Measurements from ENCODE around the gene GLB1L3.
"Not testable (repeated sequence)": the region's sequence is repeated elsewhere in the genome, so short reads cannot be mapped to it uniquely, and the experiment has no call there.

GLB1L3 gene

DNA sequence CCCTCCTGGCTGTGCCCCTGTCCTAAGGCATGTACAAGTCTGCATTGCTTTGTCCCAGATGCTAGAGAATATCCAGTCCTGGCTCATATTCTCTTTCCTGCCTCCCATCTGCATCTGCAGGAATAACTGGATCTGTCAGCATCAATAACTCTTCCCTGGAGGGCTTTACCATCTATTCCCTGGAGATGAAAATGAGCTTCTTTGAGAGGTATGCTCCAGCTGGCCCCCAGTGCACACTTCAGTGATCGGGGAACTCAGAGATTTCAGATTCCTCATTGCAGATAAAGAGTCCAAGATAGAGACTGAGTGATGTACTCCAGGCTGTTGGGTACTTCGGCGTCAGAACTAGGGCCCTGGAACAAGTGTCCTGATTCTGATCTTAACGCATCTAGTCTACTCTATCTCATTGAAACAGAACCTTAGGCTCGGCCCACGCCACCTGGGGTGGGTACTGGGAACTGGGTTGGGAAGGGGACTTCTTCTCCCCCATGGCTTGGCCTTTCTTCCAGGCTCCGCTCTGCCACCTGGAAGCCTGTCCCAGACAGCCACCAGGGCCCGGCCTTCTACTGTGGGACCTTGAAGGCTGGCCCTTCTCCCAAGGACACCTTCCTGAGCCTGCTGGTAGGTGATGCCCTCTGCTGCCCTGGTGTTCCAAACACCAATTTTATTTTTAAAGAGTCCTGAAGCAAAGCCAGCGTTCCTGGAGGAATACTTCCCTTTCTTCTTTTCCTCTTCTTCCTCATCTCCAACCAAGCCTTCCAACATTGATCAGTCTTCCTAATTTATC lies 37.8 kb downstream of the GLB1L3 start:
- DNase-seq (ENCODE audit: low read depth): no peak

DNA sequence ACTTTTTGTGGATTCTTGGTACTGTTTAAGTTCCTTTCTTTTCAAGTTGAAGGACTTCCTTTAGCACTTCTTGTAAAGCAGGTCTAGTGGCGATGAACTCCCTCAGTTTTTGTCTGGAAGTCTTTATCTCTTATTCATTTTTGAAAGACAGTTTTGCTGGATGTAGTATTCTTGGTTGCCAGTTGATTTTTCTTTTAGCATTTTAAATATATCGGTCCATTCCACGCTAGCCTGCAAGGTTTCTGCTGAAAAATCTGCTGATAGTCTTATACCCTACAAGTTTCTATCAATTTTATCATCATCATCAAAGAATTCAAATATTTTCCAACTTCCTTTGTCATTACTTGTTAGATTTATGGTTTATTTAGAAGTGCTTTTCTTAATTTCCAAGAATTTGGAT lies 40.9 kb downstream of the GLB1L3 start:
- no peak for DNase-seq (ENCODE audit: low read depth)

DNA sequence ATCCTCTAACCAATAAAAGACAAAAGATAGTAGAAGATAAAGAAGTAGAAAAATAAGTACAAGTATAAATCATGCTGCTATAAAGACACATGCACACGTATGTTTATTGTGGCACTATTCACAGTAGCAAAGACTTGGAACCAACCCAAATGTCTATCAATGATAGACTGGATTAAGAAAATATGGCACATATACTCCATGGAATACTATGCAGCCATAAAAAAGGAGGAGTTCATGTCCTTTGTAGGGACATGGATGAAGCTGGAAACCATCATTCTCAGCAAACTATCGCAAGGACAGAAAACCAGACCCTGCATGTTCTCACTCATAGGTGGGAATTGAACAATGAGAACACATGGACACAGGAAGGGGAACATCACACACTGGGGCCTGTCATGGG lies 45.2 kb downstream of the GLB1L3 start:
- DNase-seq (ENCODE audit: low read depth): not testable (repeated sequence)

DNA sequence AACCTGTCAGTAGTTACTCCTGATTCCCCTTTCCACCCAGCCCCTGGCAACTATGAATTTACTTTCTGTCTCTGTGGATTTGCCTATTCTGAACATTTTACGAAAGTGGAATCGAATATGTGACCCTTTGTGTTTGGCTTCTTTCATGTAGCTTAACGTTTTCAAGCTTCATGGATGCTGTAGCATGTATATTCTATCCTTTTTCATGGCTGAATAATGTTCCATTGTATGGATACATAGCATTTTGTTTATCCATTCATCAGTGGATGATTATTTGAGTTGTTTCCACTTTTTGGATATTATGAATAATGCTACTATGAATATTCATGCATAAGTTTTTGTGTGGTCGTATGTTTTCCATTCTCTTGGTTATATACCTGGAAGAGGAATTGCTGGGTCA lies 46.4 kb downstream of the GLB1L3 start:
- no peak for DNase-seq (ENCODE audit: low read depth)

DNA sequence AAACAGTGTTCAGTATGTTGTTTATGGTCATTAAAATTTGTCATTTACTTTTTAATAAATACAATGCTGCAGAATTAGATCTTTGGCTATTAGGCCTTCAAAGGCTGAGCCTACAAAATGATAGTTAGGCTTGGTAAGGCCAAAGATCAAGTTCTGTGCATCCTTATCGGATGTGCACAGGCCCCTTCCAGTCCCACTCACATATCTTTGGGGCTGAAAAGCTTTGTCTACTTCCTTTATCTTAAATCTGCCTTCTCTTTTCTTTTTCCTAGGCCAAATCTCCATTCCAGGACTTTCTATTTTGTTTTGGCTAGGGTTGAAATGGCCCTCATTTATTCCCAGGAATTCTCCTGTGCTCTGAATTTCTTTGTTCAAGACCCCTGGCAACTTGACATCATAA lies 52.3 kb downstream of the GLB1L3 start:
- DNase-seq (ENCODE audit: low read depth): no peak

DNA sequence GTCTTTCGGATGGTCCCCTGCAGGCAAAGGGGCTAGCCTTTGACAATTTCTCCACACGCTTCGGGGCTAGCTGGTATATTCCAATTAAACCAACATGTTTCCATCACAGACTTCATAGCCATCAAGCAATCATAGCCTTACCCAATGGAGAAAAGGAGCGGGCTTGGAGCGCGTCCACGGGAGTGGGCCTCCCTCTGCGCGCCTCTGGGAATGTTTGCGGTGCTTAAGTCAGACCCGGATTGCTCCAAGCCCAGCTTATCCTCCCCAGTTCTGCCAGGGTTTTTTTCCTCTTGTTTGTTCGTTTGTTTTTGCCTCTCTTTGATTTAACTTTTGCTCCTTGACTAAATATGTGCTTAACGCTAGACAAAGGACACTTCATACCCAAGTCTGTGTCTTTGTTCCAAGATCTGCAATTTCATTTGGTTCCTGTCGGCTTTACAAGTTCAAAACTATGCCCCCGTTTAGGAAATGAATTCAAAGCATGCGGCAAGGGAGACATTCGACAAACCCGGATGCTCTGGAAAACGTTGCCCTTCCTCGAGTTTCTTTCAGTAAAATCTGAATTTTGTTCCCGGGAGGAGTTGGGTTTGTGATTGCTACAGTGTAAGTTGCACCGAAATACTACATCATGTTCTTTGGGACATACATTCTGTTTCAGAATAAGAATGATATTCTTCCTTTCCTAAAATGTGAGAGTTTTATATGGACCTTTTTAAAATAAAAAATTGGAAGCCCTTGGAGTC lies 54.6 kb downstream of the GLB1L3 start:
- DNase-seq (ENCODE audit: low read depth): no peak

DNA sequence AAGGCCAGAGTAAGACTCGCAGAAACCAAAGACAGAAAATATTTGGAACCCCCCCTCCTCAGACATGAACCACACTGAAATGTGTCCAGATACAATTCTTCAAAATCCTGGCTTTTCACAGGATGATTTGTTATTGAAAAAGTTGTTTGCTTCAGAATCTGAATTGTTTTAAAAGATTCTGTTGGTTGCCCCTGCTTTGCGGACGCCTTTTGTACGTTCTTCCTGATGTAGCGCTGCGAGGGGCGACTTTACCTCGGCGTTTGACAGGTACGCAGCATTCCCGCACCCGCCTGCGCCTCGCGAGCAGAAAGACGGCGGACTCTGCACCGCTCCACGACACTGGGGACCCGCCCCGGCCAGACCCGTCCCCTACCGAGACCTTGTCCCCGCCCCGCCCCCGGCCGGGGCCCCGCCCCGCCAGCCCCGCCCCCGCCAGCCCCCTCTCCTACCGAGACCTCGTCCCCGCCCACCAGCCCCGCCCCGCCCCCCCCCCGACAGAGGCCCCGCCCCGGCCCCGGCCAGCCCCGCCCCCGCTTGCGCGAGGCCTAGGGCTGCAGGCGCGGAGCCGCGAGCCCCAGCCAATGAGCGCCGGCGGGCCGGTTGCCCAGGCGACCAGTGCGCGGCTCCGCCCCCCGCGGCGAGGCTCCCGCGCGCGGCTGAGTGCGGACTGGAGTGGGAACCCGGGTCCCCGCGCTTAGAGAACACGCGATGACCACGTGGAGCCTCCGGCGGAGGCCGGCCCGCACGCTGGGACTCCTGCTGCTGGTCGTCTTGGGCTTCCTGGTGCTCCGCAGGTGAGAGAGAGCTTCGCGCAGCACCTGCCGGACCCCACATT lies 55.4 kb downstream of the GLB1L3 start, which contains the start of gene GLB1L2:
GLB1L2 (plus strand) TSS at position 635 of the 835 bp plus-strand sequence; CDS start at position 709, 74 bp downstream.
- DNase-seq (ENCODE audit: low read depth): peak; percentile 57

DNA sequence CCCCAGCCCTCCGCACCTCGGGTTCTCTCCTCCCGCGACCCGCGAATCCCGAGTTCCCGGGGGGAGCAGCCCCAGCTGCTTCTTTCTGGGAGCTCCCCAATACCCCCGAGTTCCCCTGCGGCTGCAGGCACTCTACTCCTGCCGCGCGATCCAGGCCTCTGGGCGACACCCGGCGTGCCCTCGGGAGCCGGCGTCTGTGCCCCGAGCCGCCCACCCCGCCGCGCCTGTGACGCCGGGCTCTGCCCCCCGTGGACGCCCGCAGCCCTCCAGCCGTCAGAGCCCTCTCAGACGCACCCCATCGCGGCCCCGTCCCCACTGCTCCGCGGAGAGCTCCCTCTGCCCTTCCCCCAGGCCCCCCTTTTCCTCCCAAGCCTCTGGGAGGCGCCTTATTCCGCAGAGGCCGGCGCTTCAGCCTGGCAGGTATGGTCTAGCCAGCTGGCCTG lies 56.0 kb downstream of the GLB1L3 start:
- DNase-seq (ENCODE audit: low read depth): no peak

DNA sequence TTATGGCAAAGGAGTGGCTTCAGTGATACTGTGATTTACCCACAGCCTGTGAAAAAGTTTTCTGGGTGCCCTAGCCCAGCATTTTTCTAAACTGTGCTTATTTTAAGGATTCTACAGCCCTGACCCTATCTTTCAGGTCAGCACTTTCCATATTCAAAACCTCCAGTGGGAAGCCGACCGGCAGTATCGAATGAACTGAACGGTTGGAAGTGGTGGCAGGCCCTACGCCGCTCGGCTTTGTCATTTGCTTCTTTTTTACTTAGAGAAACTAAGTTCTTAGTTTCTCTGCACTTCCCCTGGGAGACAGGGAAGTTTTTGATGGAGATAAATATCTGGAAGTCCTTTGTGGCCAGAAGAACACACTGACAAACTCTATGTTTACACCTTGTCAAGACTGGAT lies 56.6 kb downstream of the GLB1L3 start:
- DNase-seq (ENCODE audit: low read depth): no peak

DNA sequence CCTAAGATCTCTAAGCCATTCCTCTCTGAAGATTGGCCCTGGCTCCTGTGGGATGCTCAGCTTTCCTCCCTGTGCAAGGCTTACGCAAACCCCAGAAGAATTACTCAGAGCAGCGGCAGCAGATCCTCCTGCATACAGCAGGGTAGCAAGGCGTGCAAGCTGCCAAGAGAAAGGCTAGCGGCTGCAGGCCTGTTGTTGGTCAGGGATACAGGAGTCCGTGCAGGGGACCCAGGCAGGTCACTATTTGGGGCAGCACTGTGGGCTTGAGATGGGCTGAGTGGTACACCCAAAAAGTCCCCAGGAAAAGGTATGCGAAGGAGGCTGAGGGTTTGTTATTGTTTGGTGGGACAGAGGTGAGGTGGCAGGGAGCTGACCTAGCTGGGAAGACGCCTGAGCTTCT lies 57.1 kb downstream of the GLB1L3 start:
- DNase-seq (ENCODE audit: low read depth): no peak

DNA sequence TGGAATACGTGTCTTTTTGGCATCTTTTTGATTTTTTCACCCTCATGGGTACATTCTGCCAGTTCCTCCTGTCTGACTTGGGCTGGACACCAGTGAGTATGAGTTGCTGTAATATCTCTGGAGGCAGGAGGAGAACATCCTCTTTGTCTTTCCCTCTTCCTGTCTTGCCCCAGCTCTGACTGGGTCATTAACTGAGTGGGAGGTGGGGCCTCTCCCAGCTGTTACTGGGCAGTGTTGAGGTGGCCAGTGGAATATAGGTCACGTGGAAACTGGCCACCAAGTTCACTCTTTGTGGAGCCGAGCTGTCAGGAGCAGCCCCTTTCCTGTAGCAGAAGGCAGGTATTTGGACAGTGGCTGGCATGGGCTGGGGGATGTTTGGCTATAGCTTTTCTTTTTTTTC lies 57.8 kb downstream of the GLB1L3 start:
- DNase-seq (ENCODE audit: low read depth): no peak

DNA sequence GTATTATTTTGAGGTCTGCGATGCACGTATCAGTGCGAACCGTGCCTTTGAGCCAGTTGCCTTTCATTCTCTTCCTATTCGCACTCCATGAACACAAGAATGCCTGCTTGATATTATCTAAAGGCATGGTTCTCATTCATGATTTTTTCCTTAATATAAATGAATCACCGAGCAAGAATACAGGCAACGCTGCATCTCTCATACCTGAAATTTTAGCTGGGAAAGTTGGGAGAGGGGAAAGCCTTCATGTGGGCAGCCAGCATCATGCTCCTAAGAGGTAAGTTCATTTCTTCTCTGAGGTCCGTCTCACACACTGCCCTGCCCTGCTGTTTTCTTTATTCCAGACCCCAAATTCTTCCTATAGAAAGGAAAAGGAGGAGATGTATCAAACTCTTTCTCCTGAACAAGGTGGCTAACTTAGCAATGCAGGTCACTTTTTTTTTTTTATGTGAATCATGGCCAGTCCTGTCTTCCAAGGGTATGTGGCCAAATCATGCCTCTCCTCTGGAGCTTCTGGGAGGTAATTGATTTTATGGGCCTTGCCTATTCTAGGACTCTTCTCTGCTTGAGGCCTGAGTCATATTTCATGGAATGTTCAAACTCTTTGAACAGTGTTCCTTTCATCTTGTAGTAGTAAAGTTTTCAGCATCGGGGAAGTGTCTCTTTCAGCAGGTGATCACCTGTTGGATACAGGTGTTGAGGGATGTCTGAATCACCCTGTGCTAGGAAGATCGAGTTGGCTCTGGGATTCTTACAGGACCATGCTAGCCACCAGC lies 58.8 kb downstream of the GLB1L3 start:
- no peak for DNase-seq (ENCODE audit: low read depth)

DNA sequence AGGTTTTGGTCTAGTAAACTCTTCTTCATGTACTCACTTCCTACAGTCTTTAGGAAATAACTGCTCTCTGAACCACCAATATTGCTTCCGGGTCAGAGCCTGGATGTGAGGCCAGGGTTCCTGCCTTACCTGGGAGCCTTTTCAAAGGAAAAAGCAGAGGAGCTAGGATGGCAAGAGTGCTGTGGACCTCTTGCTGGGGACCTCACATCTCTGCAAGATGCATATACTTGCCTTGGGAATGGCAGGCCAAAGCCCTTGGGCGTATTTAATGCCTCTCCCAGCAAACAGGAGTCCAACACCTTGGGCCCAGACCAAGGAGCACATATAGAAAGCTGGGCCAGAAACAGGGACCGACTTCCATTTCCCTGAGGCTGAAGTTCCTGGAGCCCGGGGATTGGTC lies 60.9 kb downstream of the GLB1L3 start:
- no peak for DNase-seq (ENCODE audit: low read depth)

DNA sequence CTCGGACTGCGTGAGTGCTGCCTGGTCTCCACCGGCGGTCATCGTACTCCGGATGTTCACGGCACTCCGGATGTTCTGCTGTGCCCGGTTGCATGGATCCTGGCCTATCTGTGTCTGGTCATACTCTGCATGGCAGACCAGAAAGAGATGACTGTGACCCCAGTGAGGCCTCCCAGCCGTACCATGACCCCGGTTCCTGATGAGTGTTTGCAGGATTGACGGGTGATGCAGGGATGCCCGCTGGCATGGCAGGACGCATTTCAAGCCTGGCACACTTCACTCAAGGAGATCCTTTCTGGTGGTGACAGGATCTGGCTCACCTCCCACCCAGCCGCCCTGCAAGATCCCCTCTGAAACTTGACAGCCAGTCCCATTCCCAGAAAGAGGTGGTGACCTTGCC lies 61.9 kb downstream of the GLB1L3 start:
- DNase-seq (ENCODE audit: low read depth): no peak

DNA sequence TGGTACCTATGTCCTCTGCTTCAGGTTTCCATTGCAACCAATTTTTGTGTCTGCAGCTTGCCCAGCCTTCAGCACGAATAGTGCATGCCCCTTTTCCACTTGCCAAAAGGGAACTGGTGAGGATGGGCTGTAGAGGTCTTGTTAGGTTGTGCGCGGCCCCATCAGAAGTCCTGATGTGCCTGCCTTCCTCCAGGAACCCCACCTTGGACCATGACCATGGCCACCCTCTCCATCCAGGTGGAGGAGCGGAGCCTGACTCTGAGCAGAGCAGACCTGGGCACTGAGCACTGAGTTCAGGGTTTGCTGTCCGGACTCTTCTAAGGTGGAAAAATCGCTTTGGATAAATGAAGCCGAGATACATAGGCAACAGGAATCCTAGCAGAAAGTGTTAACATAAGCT lies 62.5 kb downstream of the GLB1L3 start:
- no peak for DNase-seq (ENCODE audit: low read depth)

DNA sequence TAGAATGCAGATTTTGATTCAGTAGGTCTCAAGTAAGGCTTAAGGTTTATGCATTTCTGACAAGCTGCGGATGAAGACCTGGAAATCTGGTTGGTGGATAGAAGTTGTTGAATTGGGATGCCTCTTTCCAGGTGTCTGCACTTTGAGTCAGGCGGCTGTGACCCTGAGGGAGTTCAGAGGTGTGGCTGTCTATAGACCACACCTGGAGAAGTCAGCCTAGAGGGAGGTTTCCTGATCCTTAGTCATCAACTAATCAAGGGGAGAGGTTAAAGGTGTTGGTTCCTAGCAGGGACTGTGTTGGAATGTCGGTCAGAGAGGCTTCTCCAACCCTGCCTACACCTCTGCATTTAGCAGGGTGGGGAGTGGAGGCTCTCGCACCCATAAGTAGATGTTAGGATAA lies 63.6 kb downstream of the GLB1L3 start:
- DNase-seq (ENCODE audit: low read depth): no peak

DNA sequence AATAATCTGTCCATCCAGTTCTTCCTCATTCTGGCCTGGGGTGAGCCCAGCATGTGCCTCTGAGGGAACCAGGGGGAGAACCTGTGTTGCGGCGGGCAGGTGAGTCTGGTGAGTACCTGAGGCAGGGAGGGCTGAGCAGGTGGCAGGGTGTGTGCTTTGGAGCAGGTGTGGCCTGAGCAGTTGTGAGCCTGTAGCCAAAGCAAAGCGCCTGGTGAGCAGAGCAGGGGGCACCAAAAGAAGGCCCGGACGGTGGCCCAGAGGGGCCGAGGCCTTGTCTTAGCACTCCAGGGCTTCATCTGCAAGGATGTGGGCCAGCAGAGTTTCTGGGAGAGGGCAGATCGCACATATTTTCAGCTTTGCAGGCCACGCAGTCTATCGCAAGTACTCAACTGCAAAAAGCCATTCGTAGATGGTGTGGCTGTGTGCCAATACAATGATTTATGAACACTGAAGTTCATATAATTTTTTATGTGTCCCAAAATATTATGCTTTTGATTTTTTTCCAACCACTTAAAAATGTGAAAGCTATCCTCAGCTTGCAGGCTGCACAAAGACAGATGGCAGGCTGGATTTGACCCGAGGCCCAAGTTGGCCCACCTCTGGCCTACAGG lies 64.3 kb downstream of the GLB1L3 start:
- no peak for DNase-seq (ENCODE audit: low read depth)

DNA sequence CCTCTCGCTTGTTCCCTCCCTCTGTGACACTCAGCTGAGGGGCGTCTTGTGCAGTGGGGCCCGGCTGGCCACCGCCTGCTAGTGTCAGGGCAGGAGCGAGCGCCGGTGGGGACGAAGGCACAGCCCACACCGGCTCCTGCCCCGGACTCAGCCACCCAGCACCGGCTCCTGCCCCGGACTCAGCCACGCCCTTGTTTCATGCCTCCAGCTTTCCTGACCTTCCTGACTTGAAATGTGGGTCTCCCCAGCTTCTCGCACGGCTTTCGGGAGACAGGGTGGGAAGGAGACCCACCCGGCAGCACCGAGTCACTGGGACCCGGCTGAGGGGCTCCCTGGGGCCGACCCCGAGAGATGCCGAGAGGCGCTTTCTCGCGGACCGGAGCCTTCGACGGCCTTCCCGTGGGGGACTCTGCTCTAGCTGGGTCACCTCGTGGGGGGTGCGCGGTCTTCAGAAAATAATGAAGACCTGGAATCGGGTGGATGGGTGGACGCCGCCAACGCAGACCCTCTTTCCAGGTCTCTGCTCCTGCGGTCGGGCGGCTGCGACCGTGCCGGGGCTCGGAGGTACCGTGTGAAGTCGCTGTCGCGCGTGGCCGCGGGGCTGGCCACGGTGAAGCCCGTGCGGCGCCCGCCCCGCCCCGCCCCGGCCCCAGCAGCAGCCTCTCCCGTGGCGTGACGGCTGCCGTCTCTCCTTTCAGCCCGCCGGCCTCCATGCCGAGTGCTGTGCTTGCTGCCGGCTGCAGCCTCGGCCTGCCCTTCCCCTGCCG lies 65.8 kb downstream of the GLB1L3 start:
- DNase-seq (ENCODE audit: low read depth): no peak

DNA sequence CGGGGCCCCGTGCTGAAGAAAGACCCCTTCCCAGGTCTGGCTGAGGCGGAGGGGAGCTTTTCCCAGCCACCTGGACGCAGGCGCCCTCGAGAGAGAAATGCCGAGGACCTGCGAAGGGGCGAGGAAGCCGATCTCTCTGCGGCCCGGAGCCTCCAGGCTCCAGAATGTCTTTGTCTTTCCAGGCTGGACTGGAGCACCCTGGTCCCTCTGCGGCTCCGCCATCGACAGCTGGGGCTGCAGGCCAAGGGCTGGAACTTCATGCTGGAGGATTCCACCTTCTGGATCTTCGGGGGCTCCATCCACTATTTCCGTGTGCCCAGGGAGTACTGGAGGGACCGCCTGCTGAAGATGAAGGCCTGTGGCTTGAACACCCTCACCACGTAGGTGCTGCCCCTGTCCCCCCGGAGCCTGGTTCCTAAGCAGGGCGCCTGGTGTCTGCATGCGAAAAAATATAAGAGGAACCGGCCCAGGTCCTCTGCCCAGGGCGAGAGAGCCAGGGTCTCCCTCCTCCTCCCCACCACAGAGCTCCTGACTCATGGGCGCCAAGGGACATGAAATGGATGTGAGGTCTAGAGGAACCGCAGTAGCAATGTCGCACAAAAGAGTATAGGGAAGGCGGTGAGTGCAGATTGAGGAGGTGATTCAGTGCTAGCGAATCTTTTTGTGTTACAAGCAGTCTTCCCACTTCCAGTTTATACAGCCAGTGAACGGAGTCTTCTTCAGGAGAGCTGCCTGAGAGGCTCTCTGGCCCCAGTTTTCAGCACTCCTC lies 66.6 kb downstream of the GLB1L3 start:
- DNase-seq (ENCODE audit: low read depth): no peak

DNA sequence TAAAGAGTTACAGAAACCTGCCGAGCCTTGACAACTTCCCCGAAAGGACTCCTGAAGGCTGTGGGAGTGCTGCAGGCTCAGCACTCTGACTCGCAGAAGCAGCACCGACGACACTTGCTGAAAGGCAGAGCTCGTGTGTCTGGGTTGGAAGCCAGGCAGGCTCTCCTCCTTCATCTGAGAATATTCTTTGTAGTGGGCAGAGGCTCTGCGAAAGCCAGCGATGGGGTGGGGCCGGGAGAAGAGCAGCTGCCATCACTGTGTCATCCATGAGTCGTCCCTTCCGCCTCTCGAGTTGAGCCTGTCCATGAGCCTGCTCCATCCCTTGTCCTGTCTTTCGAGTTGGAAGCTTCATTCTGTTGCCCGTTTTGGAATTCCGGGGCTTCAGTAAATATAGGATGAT lies 67.5 kb downstream of the GLB1L3 start:
- DNase-seq (ENCODE audit: low read depth): no peak

Measured in stimulated activated CD8-positive, alpha-beta memory T cell treated with anti-CD3 and anti-CD28 coated beads, Interleukin-15, amount 100 ng/mL, for 1 hour (primary cell).